Superior temporal gyrus (tissue), 1 donor: ENCODE data around the gene HMG20B.
"Not testable (repeated sequence)": the region's sequence is repeated elsewhere in the genome, so short reads cannot be mapped to it uniquely, and the experiment has no call there.

Experiments
- DNase-seq: peaks from one replicate; pipeline ENCODE4 v3.0.0-alpha.2; 2016; ENCODE audit errors: extremely low spot score

HMG20B gene

DNA sequence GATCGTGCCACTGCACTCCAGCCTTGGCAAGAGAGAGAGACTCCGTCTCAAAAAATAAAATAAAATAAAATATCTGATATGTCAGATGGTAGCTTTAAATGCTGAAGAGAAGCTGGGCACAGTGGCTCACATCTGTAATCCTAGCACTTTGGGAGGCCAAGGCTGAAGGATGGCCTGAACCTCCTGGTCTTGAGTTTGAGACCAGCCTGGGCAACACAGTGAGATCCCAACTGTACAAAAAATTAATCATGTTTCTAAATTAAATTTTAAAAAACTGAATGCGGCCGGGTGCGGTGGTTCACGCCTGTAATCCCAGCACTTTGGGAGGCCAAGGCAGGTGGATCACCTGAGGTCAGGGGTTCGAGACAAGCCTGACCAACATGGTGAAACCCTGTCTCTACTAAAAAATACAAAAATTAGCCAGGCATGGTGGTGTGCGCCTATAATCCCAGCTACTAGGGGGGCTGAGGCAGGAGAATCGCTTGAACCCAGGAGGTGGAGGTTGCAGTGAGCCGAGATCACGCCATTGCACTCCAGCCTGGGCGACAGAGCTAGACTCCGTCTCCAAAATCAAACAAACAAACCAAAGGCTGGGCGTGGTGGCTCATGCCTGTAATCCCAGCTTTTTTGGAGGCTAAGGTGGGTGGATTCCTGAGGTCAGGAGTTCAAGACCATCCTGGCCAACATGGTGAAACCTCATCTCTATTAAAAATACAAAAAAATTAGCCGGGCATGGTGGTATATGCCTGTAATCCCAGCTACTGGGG is 11.5 kb downstream of the HMG20B start:
- DNase-seq = not testable (repeated sequence)

GRCh38 chr19:3585301-3586126 is 12.8 kb downstream of the HMG20B start, which contains the start of gene GIPC3:
Gene GIPC3, plus strand, starts transcription at chr19:3585478. Its CDS starts 120 bp downstream, at chr19:3585598.
- no peak for DNase-seq

GRCh38 chr19:3586127-3586626 is 13.4 kb downstream of the HMG20B start:
- DNase-seq = no peak

GRCh38 chr19:3586707-3587346 is 14.1 kb downstream of the HMG20B start:
- DNase-seq = no peak

DNA sequence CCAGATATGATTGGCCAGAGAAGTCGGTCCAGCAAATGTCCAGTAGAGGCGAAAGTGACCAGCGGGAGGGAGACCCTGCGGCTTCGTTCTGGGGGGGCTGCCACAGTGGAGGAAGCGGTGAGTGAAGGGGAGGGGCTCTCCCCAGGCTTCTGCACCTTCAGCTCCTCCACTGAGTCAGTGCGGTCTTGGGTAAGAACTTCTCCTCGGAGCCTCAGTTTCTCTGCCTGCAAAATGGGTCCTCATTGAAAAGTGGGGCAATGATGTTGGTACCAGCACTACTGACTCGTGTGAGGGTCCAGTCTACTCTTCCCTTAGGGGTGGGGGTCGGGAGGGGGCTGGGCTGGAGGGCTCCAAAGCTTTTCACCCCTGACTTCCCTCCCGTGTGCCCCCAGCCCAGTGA is 16.7 kb downstream of the HMG20B start:
- DNase-seq = no peak

- DNase-seq = no peak
These were observed 17.2 kb downstream of the HMG20B start for GRCh38 chr19:3589949-3590348.

GRCh38 chr19:3590991-3591659 is 18.4 kb downstream of the HMG20B start:
- DNase-seq = no peak

DNA sequence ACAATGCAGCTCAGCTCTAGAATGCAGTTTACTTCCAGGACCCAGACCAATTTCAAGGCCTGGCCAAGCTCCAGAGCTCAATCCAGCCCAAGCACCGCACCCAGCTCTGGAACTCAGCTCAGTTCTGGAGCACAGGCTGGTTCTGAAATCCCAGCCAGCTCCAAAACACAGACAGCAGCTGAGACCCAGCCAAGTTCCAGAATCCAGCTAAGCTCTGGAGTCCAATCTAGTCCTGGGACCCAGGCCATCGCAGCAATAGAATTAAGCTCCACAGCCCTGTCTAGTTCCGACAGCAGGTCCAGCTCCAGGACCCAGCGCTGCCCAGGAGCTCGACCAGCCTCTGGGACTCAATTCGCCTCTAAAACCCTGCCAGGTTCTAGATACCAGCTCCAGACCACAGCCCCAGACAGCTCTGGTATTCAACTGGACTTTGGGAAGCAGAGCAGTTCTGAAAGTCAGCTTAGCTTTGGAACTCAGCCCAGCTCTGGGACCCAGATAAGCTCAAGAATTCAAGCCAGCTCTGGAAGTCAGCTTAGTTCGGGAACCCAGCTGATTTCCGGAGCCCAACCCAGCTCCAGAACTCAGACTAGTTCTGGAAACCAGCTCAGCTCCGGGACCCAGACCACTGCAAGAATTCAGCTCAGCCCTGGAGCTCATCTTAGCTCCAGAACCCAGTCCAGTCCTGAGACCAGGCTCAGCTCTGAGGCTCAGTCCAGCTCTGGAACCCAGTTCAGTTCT is 19.3 kb downstream of the HMG20B start:
- no peak for DNase-seq

GRCh38 chr19:3593156-3593555 is 20.4 kb downstream of the HMG20B start:
- no peak for DNase-seq

- DNase-seq = no peak
These were observed 22.8 kb downstream of the HMG20B start for GRCh38 chr19:3595521-3596061.

- DNase-seq = no peak
These were observed 27.0 kb downstream of the HMG20B start for GRCh38 chr19:3599776-3600187.

DNA sequence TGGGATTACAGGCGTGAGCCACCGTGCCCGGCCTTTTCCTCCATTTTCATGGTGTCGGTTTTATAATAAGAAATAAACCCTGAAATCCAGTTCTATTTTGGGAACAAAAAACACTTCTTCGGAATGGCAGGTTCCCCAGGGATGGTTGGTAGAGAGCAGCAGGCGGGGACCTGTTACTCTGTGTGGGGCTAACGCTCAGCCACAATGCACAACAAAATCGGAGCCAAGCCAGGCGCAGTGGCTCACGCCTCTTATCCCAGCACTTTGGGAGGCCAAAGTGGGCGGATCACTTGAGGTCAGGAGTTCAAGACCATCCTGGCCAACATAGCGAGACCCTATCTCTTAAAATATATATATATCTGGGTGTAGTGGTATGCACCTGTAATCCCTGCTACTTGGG is 28.3 kb downstream of the HMG20B start:
- DNase-seq = no peak

- no peak for DNase-seq
These were observed 30.5 kb downstream of the HMG20B start for GRCh38 chr19:3603121-3603811.

- no peak for DNase-seq
These were observed 31.7 kb downstream of the HMG20B start for GRCh38 chr19:3604227-3604986.

DNA sequence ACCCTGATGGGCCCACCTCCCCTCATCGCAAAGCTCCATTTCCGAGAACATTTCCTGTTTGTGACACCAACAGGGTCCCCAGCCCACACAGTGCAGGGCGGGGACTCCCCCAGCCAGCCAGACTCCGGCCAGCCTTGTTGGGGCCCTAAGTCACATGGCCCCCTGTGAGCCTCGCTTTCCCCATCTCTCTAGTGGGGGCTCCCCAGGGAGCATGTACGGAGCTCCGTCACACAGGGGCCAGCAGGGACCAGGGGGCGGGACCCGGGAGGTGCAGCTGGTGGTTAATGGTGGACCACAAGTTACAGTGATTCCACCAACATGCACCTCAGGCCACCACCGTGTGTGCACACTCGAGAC is 32.2 kb downstream of the HMG20B start:
- DNase-seq = no peak

DNA sequence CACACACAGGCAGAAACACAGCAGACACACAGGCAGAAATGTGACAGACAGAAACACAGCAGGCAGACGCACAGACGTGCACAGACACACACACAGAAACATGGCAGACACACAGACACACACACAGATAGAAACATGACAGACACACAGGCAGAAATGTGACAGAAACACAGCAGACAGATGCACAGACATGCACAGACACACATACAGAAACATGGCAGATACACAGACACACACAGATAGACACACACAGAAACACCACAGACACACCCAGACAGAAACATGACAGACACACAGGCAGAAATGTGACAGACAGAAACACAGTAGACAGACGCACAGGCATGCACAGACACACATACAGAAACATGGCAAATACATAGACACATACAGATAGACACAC is 32.6 kb downstream of the HMG20B start:
- DNase-seq = no peak

DNA sequence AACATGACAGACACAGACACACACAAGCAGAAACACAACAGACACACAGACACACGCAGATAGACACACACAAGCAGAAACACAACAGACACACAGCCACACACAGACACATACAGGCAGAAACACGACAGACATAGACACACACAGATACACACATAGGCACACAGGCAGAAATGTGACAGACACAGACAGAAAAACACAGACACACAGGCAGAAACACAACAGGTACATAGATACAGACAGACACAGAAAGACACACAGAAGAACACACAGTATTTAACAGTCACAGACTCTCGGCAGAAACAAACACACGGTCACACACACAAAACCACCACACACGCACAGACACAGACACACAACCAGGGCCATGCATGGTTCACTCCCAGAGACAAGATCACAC is 33.0 kb downstream of the HMG20B start:
- DNase-seq = no peak

DNA sequence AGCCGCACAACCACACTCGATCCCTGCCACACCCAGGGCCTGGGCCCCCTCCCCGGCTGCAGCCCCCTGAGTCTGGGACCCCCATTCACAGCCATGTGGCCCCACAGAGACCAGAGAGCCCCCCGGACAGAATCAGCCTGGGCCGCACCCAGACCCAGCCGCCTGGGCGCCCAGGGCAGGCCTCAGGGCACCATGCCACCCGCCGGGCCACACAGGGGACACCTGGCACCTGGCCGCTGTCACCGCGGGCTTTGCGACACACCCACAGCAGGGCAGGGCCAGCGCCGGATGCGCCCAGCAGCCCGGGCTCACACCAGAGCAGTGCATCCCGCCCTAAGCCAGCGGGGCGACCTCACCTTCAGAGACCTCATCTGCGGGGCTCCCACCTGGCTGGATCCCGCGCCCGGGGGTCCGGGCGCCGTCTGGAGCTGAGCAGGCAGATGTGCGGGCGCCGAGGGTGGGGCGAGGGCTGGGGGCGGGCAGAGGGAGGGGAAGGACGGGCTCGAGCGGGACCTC is 33.5 kb downstream of the HMG20B start:
- DNase-seq = no peak

- no peak for DNase-seq
These were observed 34.0 kb downstream of the HMG20B start, which contains the start of gene TBXA2R for GRCh38 chr19:3606690-3607289. Gene TBXA2R, minus strand, starts transcription at chr19:3606875. Its CDS starts 6,241 bp downstream, at chr19:3600634.
